Measurements from ENCODE around the gene SH3GL1.

DNA sequence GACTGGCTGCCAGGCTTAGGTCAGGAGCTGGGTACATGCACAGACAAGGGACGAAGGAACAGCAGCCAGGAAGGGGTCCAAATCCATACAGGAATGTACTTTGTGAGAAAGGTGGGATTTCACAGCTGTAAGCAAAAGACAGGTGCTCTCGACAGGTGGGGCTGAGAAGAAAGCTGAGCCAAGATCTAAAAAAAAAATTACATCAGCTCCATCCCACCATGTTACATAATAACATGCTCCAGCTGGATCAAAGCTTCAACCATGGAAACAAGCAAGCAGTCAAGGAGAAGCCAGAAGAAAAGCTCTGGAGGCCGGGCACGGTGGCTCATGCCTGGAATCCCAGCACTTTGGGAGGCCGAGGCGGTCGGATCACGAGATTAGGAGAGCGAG, 49.3 kb upstream of the SH3GL1 start:
- TF ChIP-seq POLR2AphosphoS5 (IDR thresholded peaks at IDR 0.05) (no peak), POLR2A (IDR thresholded peaks at IDR 0.05) (no peak), EP300 (IDR thresholded peaks at IDR 0.05) (no peak)
- TF ChIP-seq, protein P1, sequence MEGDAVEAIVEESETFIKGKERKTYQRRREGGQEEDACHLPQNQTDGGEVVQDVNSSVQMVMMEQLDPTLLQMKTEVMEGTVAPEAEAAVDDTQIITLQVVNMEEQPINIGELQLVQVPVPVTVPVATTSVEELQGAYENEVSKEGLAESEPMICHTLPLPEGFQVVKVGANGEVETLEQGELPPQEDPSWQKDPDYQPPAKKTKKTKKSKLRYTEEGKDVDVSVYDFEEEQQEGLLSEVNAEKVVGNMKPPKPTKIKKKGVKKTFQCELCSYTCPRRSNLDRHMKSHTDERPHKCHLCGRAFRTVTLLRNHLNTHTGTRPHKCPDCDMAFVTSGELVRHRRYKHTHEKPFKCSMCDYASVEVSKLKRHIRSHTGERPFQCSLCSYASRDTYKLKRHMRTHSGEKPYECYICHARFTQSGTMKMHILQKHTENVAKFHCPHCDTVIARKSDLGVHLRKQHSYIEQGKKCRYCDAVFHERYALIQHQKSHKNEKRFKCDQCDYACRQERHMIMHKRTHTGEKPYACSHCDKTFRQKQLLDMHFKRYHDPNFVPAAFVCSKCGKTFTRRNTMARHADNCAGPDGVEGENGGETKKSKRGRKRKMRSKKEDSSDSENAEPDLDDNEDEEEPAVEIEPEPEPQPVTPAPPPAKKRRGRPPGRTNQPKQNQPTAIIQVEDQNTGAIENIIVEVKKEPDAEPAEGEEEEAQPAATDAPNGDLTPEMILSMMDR (IDR thresholded peaks at IDR 0.05), result no peak

Measured in sigmoid colon (tissue), 4 donors.